Activated CD4-positive, alpha-beta T cell treated with anti-CD3 and anti-CD28 coated beads for 36 hours (primary cell): ENCODE results near the gene PCDH1. TPM values are rescaled to one million over a fixed set of nuclear protein-coding genes. Genes with fewer than 3 reads are reported as not detected.

Source experiments
- ATAC-seq: fragments of 200-7000 bp; cut with Tn5 transposase; one replicate; pipeline ENCODE4 v1.10.0; 2021; ENCODE audit warnings: mild to moderate bottlenecking, moderate library complexity
- CTCF ChIA-PET: fragments of 350-600 bp; sonication (Branson Sonifier 250); formaldehyde crosslinking; loops from one replicate; lab custom pipeline; 2021; ENCODE audit warnings: antibody characterized with exemption; lab: Charles Lee
- POLR2A ChIA-PET: fragments of 350-600 bp; sonication (Branson Sonifier 250); formaldehyde crosslinking; loops from one replicate; lab custom pipeline; 2021; ENCODE audit warnings: antibody characterized with exemption, inconsistent platforms; lab: Charles Lee
- DNase-seq: peaks from one replicate; pipeline ENCODE4 v3.0.0-alpha.2; 2020
- H3K27ac Mint-ChIP-seq: one replicate; pipeline ENCODE4 v1.8.0; 2021; ENCODE audit warnings: mixed read lengths
- H3K27me3 Mint-ChIP-seq: one replicate; pipeline ENCODE4 v1.8.0; 2021; ENCODE audit warnings: mixed read lengths
- H3K36me3 Mint-ChIP-seq: one replicate; pipeline ENCODE4 v1.8.0; 2021; ENCODE audit warnings: low read depth, mixed read lengths
- H3K4me1 Mint-ChIP-seq: one replicate; pipeline ENCODE4 v1.8.0; 2021; ENCODE audit warnings: mixed read lengths
- H3K4me3 Mint-ChIP-seq: one replicate; pipeline ENCODE4 v1.8.0; 2021; ENCODE audit warnings: mild to moderate bottlenecking, moderate library complexity, mixed read lengths
- H3K9me3 Mint-ChIP-seq: one replicate; pipeline ENCODE4 v1.8.0; 2021; ENCODE audit warnings: low read depth, mixed read lengths
- intact Hi-C, 2 experiments: fragments of 100-400 bp; cut with DNase I in 1 of 2; cut with micrococcal nuclease in 1 of 2; formaldehyde crosslinking; loops; one replicate each; pipeline versions ENCODE4 v1.14.2 to v1.15.1; 2022 to 2024; cut with DNase I, micrococcal nuclease
- total RNA-seq, 2 experiments: library from RNA; stranded (reverse); gene quantifications; one replicate each; pipeline ENCODE4 v1.2.3, GENCODE V29; 2021

PCDH1 gene
- total RNA-seq, 2 experiments from 2014 or later, result not detected

DNA sequence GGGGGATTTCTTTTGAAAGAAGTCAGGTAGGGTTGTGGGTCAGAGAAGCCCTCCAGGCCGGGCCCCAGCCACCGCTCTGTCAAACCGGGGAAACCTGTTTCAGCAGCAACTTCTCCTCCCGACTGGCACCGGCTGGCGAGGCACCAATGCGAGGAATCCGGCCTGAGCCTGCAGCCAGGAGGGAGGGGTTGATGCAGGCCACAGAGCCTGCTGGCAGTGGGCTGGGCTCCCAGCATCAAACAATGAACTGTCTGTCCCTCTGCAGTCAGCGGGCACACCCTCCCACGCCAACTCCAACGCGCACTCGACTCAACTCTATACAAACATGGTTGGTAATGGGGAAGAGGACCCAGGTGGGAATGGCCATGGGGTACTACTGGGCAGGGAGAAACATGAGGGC, 12.1 kb downstream of the PCDH1 start:
- H3K27me3 Mint-ChIP-seq, result peaks cover 7% of the 10 kb centered on the region
- intact Hi-C loops, result no loop called here
- H3K9me3 Mint-ChIP-seq, result no peaks in the 10 kb centered on the region
- H3K4me3 Mint-ChIP-seq, result no peak overlapping the region
- POLR2A ChIA-PET, result no interaction called here
- no peaks in the 10 kb centered on the region for H3K4me1 Mint-ChIP-seq
- CTCF ChIA-PET, result no interaction called here
- no peak overlapping the region for H3K27ac Mint-ChIP-seq
- no peaks in the 10 kb centered on the region for H3K36me3 Mint-ChIP-seq
- ATAC-seq (no peak), DNase-seq (no peak)

DNA sequence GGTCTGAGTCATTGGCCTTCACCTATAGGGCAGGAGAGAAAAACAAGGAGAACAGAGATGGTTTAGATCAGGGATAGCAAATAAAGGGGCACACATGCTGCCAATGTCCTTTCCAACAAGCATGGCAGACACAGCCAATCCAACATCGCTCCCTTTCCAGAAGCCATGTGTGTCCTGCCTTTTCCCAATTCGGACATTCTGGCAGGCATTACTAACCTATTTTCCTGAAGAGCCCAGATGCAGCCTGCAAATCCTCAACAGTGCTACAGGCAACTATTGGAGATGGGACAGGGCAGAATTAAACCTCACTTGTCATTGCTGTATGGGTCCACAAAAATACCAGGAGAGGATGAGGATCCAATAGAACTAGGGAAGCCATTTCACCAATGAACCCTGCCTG, 12.8 kb downstream of the PCDH1 start:
- no peak for ATAC-seq

DNA sequence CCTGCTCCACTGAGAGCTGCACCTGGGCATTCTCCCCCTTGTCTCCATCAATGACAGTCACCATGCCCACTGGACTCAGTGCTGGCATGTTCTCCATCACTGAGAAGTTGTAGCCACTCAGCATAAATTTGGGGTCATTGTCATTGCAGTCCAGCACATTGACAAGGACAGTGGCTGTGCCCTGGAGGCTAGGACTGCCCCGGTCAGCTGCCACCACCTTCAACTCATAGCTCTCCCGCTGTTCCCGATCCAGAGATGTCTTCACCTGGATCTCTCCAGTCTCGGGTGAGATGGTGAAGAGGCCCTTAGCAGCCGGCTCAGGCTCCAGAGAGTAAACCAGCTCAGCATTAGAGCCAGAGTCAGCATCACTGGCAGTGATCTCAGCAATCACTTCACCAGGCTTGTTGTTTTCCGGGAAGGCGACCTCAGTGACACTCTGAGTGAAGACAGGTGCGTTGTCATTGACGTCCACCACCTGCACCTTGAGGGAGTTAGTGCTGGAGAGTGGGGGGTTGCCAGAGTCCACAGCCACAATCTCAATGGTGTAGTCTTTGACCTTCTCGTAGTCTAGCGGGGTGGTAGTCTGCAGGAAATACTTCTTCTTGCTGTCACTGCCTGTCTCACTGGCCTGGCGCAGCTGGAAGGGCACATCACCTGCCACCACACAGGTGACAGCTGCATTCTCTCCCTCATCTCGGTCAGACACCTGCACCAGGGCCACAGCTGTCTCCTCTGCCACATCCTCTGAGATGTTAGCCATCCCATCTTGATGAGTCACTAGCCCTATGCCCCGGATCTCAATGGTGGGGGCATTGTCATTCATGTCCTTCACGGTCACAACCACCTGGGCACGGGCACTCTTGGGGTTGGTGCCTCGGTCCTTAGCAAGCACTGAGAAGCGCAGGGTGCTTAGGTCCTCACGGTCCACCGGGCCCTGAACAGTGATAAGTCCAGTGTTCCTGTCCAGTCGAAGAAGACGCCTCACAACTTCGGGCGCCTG, 13.5 kb downstream of the PCDH1 start:
- ChIA-PET POLR2A (no interaction called here), CTCF (interaction anchor here (1.4 kb wide), 1 partner anchor 16 kb away, joined by 5 read pairs; no protein-coding TSS in a partner anchor)
- no peaks in the 10 kb centered on the region for H3K9me3 Mint-ChIP-seq
- H3K4me3 Mint-ChIP-seq, result no peak overlapping the region
- no peaks in the 10 kb centered on the region for H3K4me1 Mint-ChIP-seq
- DNase-seq, result no peak
- H3K27ac Mint-ChIP-seq, result no peak overlapping the region
- intact Hi-C loops, result no loop called here
- no peak for ATAC-seq
- peaks cover 3% of the 10 kb centered on the region for H3K27me3 Mint-ChIP-seq
- no peaks in the 10 kb centered on the region for H3K36me3 Mint-ChIP-seq

More for the DNA sequence above, 12.8 kb downstream of the PCDH1 start:
- intact Hi-C loops, result no loop called here
- no peak for DNase-seq
- Mint-ChIP-seq H3K36me3 (no peaks in the 10 kb centered on the region), H3K27ac (no peak overlapping the region), H3K27me3 (peaks cover 3% of the 10 kb centered on the region), H3K9me3 (no peaks in the 10 kb centered on the region), H3K4me1 (no peaks in the 10 kb centered on the region), H3K4me3 (no peak overlapping the region)
- POLR2A ChIA-PET, result no interaction called here
- CTCF ChIA-PET, result interaction anchor here (1.4 kb wide), 1 partner anchor 16 kb away, joined by 5 read pairs; no protein-coding TSS in a partner anchor

DNA sequence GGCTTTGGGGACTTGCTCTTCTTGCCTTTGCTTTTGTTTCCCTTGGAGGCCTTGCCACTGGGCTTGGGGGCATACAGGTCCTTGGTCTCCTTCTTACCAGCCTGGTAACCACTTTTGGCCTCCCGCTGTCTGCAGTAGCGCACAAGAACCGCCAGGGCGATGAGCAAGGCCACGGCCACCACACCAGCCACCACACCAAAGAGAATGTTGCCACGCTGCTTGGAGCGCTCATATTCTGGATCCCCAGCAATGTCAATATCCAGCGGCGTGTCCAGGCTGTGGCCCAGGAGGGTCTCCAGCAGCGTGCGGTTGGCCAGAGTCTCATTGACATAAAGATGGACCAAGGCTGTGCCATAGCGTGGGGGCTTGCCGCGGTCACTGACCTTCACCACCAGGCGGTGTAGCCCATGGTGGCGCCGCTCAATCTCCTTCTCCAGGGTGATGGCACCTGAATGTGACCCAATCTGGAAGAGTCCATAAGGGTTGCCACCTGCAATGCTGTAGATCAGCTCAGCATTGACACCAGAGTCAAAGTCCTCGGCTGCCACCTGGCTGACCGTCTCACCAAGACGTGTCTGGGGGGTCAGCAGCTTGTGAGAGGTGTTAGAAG, 14.5 kb downstream of the PCDH1 start:
- no peak for DNase-seq
- CTCF ChIA-PET, result interaction anchor here (1.4 kb wide), 1 partner anchor 17 kb away, joined by 5 read pairs; no protein-coding TSS in a partner anchor
- H3K9me3 Mint-ChIP-seq, result no peaks in the 10 kb centered on the region
- no peaks in the 10 kb centered on the region for H3K36me3 Mint-ChIP-seq
- no peak overlapping the region for H3K27ac Mint-ChIP-seq
- H3K4me3 Mint-ChIP-seq, result no peak overlapping the region
- intact Hi-C loops, result no loop called here
- ATAC-seq, result no peak
- POLR2A ChIA-PET, result no interaction called here
- peaks cover 6% of the 10 kb centered on the region for H3K27me3 Mint-ChIP-seq
- H3K4me1 Mint-ChIP-seq, result no peaks in the 10 kb centered on the region

- ChIA-PET POLR2A (no interaction called here), CTCF (no interaction called here)
- Mint-ChIP-seq H3K36me3 (no peaks in the 10 kb centered on the region), H3K4me1 (no peaks in the 10 kb centered on the region), H3K27ac (no peak overlapping the region), H3K4me3 (no peak overlapping the region), H3K27me3 (peaks cover 6% of the 10 kb centered on the region), H3K9me3 (no peaks in the 10 kb centered on the region)
- no peak for ATAC-seq
- DNase-seq, result no peak
- intact Hi-C loops, result no loop called here
Measured at GRCh38 chr5:141862936-141863543, 15.2 kb downstream of the PCDH1 start.

DNA sequence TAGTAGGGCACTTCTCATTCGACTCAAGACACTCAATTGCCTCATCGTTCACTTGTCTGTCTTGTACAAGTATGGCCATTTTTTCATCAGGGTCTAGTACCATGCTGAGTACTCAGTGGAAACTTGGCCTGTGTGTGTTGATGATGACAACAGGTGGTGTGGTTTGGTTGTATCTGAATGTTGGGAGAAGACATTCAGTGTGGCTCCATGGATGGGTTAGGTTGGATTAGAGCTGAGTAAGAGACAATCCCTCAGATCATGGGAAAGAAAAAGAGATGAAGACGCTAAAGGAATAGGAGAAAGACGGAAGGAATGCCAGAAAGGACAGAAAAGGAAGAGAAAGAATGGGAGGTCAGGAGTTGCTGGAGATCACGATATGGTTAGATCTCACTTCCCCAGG, 17.0 kb downstream of the PCDH1 start:
- ChIA-PET CTCF (interaction anchor here (0.9 to 1.2 kb wide), 2 partner anchors 17 to 21 kb away, joined by 3 read pairs; partner anchors contain the start of gene PCDH1), POLR2A (no interaction called here)
- Mint-ChIP-seq H3K4me3 (no peak overlapping the region), H3K36me3 (no peaks in the 10 kb centered on the region), H3K9me3 (no peaks in the 10 kb centered on the region), H3K27me3 (peaks cover 6% of the 10 kb centered on the region), H3K4me1 (no peaks in the 10 kb centered on the region), H3K27ac (no peak overlapping the region)
- DNase-seq (no peak), ATAC-seq (no peak)
- intact Hi-C loops, result no loop called here

GRCh38 chr5:141858079-141858765, 20.0 kb downstream of the PCDH1 start:
- H3K27ac Mint-ChIP-seq, result no peak overlapping the region
- ATAC-seq (no peak), DNase-seq (no peak)
- H3K4me3 Mint-ChIP-seq, result no peak overlapping the region
- intact Hi-C loops, result no loop called here
- ChIA-PET CTCF (interaction anchor here (0.6 to 0.9 kb wide), 3 partner anchors 9 to 166 kb away, joined by 3 to 4 read pairs (median 3); no protein-coding TSS in a partner anchor), POLR2A (no interaction called here)
- H3K9me3 Mint-ChIP-seq, result no peaks in the 10 kb centered on the region
- peaks cover 6% of the 10 kb centered on the region for H3K27me3 Mint-ChIP-seq
- H3K36me3 Mint-ChIP-seq, result no peaks in the 10 kb centered on the region
- H3K4me1 Mint-ChIP-seq, result no peaks in the 10 kb centered on the region

DNA sequence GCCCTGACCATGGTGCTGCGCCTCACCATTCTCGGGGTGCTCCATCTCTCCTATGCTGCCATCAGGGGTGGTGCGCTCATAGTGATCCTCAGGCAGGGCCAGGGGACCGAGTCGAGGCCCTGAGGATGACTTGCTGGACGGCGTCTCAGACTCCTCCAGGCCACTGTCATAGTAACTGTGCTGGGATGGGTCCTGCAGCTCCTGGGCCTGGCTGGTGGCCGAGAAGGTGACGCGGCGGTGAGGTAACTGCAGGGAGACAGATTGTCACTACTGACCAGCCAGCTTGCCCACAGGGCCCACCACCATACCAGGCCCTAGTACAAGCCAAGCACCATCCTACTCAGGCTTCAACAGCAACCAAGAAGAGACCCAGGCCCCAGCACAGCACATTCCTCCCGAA, 21.0 kb downstream of the PCDH1 start:
- H3K27me3 Mint-ChIP-seq, result peaks cover 6% of the 10 kb centered on the region
- no peak for DNase-seq
- no peaks in the 10 kb centered on the region for H3K36me3 Mint-ChIP-seq
- ChIA-PET CTCF (no interaction called here), POLR2A (no interaction called here)
- intact Hi-C loops, result no loop called here
- H3K4me1 Mint-ChIP-seq, result no peaks in the 10 kb centered on the region
- no peak overlapping the region for H3K4me3 Mint-ChIP-seq
- no peak for ATAC-seq
- H3K9me3 Mint-ChIP-seq, result no peaks in the 10 kb centered on the region
- no peak overlapping the region for H3K27ac Mint-ChIP-seq

DNA sequence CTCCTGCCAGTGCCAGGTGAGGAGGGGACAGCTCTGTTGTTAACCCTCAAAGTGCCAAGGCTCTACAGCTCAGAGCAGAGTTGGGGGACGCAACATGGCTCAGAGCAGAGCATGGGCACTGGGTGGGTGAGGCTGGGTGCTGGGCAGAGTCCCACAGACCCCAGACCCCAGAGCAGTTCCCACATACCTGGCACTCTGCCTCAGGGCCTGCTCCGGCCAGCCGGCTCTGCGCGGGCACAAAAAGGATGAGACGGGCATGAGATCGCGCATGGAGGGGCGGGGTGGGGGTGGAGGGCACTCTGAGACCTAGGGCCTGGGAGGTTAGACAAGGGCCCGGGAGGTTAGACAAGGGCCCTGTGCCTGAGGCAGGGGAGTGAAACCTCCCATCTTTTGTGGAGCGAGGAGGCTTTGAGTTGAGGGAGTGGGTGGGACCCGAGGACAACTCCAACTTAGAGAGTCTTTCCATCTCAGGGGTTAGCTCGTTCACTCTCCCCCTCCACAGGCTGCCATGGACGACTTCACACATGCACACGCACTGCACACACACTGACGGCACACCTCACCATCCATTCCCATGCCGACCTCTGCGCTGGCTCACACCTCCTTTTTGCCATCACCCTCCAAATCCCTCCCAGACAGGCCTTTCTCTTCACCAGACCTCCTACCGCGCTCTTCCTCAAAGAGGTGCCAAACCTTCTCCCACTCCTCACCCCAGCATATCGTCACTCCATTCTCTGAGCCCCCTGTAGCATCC, 22.0 kb downstream of the PCDH1 start:
- no peaks in the 10 kb centered on the region for H3K4me1 Mint-ChIP-seq
- H3K4me3 Mint-ChIP-seq, result no peak overlapping the region
- H3K36me3 Mint-ChIP-seq, result no peaks in the 10 kb centered on the region
- POLR2A ChIA-PET, result no interaction called here
- H3K27me3 Mint-ChIP-seq, result peaks cover 4% of the 10 kb centered on the region
- ATAC-seq, result no peak
- no peak overlapping the region for H3K27ac Mint-ChIP-seq
- DNase-seq, result no peak
- no peaks in the 10 kb centered on the region for H3K9me3 Mint-ChIP-seq
- CTCF ChIA-PET, result interaction anchor here (1.0 kb wide), 2 partner anchors 30 to 164 kb away, joined by 3 to 4 read pairs; no protein-coding TSS in a partner anchor
- intact Hi-C loops, result no loop called here

DNA sequence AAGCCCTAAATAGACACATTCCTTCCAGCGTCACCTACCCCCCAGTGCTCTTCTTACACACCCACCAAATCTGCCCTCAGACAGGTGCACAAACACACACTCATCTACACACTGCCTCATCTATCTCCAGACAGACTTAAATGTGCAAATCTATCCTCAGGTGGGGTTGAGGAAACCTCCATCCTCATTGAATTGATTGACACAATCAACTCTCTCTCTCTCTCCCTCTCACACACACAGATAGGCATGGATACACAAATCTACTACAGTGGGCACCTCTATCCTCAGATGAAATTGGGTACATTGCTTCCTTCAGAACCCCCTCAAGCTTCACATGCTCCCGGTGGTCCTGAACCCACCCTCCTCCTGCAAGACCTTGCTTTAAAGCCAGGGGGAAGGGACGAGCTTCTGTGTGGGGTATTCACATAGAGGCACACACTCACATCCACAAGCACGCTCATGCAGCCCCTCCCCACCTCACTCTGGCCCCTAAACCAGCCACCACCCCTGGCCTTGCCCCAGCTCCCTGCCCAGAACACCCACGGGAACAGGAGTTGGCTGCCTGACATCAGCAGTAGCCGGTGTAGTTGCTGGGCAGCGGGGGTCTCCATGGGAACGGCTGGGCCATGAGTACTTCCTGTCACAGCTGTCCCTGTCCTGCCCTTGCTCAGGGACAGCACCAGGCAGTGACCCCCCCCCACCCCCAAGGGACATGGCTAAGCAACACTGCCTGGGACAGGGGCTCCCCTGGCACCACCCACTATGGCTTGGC, 22.8 kb downstream of the PCDH1 start:
- intact Hi-C loops, result no loop called here
- DNase-seq (no peak), ATAC-seq (no peak)
- POLR2A ChIA-PET, result no interaction called here
- Mint-ChIP-seq H3K27me3 (peaks cover 3% of the 10 kb centered on the region), H3K4me1 (no peaks in the 10 kb centered on the region), H3K36me3 (no peaks in the 10 kb centered on the region), H3K27ac (no peak overlapping the region), H3K4me3 (no peak overlapping the region), H3K9me3 (no peaks in the 10 kb centered on the region)
- CTCF ChIA-PET, result interaction anchor here (1.0 kb wide), 2 partner anchors 29 to 163 kb away, joined by 3 to 4 read pairs; no protein-coding TSS in a partner anchor
